NT2/D1 (cell line): Measurements from ENCODE around the gene PLCG2.

Experiments used
- SUZ12 ChIP-seq: IDR thresholded peaks from 2 replicates; pipeline ENCODE4 v1.6.1; 2011; ENCODE audit not compliant: insufficient read length, insufficient read depth; ENCODE audit errors: extremely low read depth
- ZNF274 ChIP-seq: IDR thresholded peaks from 2 replicates; pipeline ENCODE4 v1.6.1; 2011; ENCODE audit warnings: mild to moderate bottlenecking, low read depth, low read length

GRCh38 chr16:81799138-81799504, 20.0 kb downstream of the PLCG2 start:
- TF ChIP-seq SUZ12 (no peak), ZNF274 (no peak)
